Rectal smooth muscle tissue (tissue), 1 donor: ENCODE results near the gene PLA2G2D.

Experiments
- H3K27ac ChIP-seq: one replicate; pipeline ENCODE4 v1.7.0; 2013; ENCODE audit warnings: low read depth, low read length, inconsistent platforms
- H3K27me3 ChIP-seq: one replicate; pipeline ENCODE4 v1.7.0; 2013; ENCODE audit warnings: low read length; ENCODE audit not compliant: control insufficient read depth, insufficient read depth
- H3K36me3 ChIP-seq: one replicate; pipeline ENCODE4 v1.7.0; 2013; ENCODE audit warnings: low read length; ENCODE audit not compliant: control insufficient read depth, insufficient read depth
- H3K4me1 ChIP-seq: one replicate; pipeline ENCODE4 v1.7.0; 2013; ENCODE audit warnings: low read length; ENCODE audit not compliant: control insufficient read depth, insufficient read depth
- H3K4me3 ChIP-seq: one replicate; pipeline ENCODE4 v1.7.0; 2013; ENCODE audit warnings: low read length
- H3K9ac ChIP-seq: one replicate; pipeline ENCODE4 v1.7.0; 2013; ENCODE audit warnings: low read length

The PLA2G2D gene

GRCh38 chr1:20086800-20087199, 32.5 kb downstream of the PLA2G2D start:
- Histone ChIP-seq H3K27ac (no peak overlapping the region), H3K4me3 (no peak overlapping the region), H3K36me3 (no peaks in the 10 kb centered on the region), H3K4me1 (no peaks in the 10 kb centered on the region), H3K9ac (no peak overlapping the region), H3K27me3 (no peaks in the 10 kb centered on the region)

- Histone ChIP-seq H3K9ac (no peak overlapping the region), H3K4me3 (no peak overlapping the region), H3K27ac (no peak overlapping the region), H3K27me3 (no peaks in the 10 kb centered on the region), H3K36me3 (no peaks in the 10 kb centered on the region), H3K4me1 (no peaks in the 10 kb centered on the region)
These were observed 36.0 kb downstream of the PLA2G2D start for GRCh38 chr1:20083178-20083944.

DNA sequence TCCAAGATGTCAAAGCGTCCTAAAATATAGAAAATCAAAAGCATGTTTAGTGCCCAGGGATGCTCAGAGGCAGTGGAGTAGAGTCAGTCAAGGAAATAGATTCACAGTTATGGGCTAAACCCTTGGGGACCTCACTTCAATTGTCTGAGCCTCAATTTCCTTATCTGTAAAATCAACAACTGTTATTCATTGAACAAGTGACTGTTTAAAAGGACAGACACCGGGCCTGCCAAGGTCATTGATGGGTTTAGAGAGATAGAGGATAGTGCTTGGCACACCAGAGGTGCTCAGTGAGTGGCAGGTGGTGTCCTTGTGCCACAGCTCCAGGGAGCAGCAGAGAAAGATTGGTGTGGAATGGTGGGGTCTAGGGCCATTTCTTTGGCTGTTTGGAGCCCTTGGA, 36.6 kb downstream of the PLA2G2D start:
- H3K4me3 ChIP-seq = no peak overlapping the region
- no peaks in the 10 kb centered on the region for H3K4me1 ChIP-seq
- no peaks in the 10 kb centered on the region for H3K36me3 ChIP-seq
- H3K27ac ChIP-seq = no peak overlapping the region
- no peaks in the 10 kb centered on the region for H3K27me3 ChIP-seq
- no peak overlapping the region for H3K9ac ChIP-seq

DNA sequence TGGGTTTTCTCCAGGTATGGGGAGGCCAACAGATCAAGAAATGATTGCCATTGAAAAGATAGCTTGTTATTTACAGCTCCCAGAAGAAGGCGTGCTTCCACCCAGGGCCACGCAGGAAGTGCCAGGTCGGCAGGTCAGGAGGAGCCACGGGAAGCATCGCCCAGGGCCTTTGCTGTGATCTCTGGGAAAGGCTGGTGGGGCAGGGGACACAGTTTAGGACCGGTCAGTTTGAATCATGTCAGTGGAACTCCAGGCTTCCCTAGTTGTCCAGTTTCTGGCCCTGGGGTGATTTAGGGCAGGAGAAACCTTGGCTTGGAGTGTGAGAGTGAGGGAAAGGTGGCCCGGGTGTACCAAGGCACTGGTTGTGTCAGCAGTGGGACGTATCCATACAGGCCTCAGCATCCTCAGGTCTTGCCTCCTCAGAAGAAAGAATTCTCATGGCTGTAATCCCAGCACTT, 38.0 kb downstream of the PLA2G2D start:
- Histone ChIP-seq H3K4me1 (no peaks in the 10 kb centered on the region), H3K27me3 (no peaks in the 10 kb centered on the region), H3K9ac (no peak overlapping the region), H3K4me3 (no peak overlapping the region), H3K36me3 (no peaks in the 10 kb centered on the region), H3K27ac (no peak overlapping the region)

DNA sequence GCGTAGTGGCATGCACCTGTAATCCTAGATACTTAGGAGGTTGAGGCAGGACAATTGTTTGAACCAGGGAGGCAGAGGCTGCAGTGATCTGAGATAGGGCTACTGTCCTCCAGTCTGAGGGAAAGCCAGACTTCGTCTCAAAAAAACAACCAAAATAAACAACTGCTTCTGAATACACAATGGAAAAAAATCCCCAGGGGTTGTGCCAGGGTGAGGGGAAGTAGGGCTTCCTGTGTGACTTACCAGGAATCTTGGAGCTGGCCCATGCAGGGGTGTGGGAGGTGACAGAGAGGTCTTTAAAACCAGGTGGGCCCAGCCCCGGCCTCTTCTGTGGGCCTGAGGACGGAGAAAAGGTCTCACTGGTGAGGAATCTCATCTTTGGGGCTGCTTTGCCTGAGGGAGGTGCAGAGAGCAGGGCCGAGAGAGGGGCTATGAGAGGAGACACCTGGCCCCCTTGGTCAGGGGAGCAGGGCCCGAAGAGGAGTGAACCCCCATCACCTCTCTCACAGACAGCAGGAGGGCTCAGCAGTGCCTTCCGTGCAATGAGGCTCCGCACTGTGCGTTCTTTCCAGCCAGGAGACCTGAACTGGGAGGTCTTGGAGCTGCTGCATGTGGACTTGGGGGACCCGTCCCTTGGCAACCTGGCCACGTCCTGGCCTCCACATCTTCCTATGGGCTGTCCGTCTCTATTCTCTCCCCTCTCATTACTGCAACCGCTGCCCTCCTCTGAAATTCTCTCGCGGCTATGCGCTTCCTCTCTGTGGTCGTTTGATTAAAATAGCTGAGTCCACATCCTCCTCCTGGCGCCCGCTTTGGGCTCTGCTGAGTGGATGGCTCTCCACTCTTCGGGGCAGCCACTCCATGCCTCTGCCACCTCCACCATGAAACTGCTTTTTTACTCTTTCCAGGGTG, 38.6 kb downstream of the PLA2G2D start:
- Histone ChIP-seq H3K4me3 (no peak overlapping the region), H3K27ac (no peak overlapping the region), H3K9ac (no peak overlapping the region), H3K4me1 (no peaks in the 10 kb centered on the region), H3K36me3 (no peaks in the 10 kb centered on the region), H3K27me3 (no peaks in the 10 kb centered on the region)

GRCh38 chr1:20079661-20080305, 39.6 kb downstream of the PLA2G2D start:
- H3K36me3 ChIP-seq = no peaks in the 10 kb centered on the region
- no peaks in the 10 kb centered on the region for H3K27me3 ChIP-seq
- no peak overlapping the region for H3K4me3 ChIP-seq
- H3K4me1 ChIP-seq = no peaks in the 10 kb centered on the region
- H3K9ac ChIP-seq = no peak overlapping the region
- H3K27ac ChIP-seq = no peak overlapping the region

DNA sequence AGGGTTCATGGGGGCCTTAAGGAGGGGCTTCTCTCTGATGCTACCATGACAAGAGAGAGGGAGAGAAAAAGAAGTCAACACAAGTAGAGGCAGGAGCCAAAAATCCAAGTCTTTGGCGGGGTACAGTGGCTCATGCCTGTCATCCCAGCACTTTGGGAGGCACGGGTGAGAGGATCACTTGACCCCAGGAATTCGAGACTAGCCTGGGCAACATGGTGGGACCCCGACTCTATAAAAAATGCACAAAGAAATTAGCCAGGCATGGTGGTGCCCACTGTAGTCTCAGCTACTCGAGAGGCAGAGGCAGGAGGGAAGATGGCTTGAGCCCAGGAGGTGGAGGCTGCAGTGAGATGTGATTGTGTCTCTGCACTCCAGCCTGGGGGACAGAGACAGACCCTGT, 40.6 kb downstream of the PLA2G2D start:
- no peaks in the 10 kb centered on the region for H3K27me3 ChIP-seq
- H3K4me3 ChIP-seq = no peak overlapping the region
- H3K36me3 ChIP-seq = no peaks in the 10 kb centered on the region
- no peaks in the 10 kb centered on the region for H3K4me1 ChIP-seq
- H3K9ac ChIP-seq = no peak overlapping the region
- H3K27ac ChIP-seq = no peak overlapping the region

GRCh38 chr1:20078171-20078651, 41.1 kb downstream of the PLA2G2D start:
- H3K4me3 ChIP-seq = no peak overlapping the region
- H3K27me3 ChIP-seq = no peaks in the 10 kb centered on the region
- H3K36me3 ChIP-seq = no peaks in the 10 kb centered on the region
- no peaks in the 10 kb centered on the region for H3K4me1 ChIP-seq
- no peak overlapping the region for H3K9ac ChIP-seq
- no peak overlapping the region for H3K27ac ChIP-seq

DNA sequence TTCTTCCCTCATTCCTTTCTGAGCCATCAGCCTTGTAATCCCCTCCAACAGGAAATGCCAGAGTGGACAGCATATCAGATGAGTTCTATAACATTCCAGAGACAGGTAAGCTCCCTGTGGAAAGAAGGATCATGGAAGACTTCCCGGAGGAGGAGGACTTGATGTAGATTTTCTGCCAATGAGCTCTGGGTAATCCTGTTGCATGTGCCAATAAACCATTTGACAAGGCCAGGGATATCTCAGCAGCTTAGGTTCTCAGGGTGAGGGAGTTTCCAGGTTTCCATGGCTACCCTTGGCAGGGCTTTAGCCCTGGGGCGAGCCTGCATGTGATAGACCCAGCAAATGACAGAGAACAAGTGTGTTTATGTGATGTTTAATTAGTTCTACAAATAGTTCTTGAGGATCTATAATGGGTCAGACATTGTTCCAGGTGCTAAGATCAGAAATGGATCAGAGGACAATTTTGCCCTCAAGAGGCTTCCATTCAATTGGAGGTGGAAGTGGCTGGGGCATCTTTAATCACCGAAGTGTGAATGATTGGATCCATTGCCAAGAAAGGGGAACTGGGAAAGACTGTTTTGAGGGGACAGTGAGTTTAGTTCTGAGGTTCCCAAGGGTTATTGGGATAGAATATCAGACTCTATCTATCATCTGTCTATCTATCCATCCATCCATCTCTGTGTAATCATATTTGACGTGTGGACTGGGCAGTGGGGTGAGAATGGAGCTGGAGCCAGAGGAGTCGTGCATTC, 42.5 kb downstream of the PLA2G2D start:
- Histone ChIP-seq H3K36me3 (no peaks in the 10 kb centered on the region), H3K27ac (no peak overlapping the region), H3K4me1 (no peaks in the 10 kb centered on the region), H3K9ac (no peak overlapping the region), H3K27me3 (no peaks in the 10 kb centered on the region), H3K4me3 (no peak overlapping the region)

GRCh38 chr1:20076223-20076622, 43.1 kb downstream of the PLA2G2D start:
- Histone ChIP-seq H3K4me3 (no peak overlapping the region), H3K36me3 (no peaks in the 10 kb centered on the region), H3K27ac (no peak overlapping the region), H3K9ac (no peak overlapping the region), H3K4me1 (peaks cover 1% of the 10 kb centered on the region), H3K27me3 (no peaks in the 10 kb centered on the region)

DNA sequence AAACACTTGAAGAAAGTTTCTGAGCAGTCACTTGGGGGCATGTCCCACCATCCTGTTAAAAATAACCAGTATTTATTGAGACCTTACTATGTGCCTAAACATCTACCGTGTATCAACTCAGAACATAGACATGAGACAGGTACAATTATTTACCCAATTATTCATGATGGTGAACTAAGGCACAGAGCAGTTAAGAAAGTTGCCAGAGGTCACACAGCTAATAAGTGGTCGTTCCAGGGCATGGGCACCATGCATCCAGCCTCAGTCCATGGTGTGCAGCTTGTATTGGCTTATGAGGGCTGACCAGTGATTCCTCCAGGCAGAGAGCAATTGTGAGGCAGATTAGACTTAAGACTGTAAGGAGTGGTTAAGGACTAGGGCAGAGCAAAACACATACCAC, 44.0 kb downstream of the PLA2G2D start:
- Histone ChIP-seq H3K9ac (no peak overlapping the region), H3K36me3 (no peaks in the 10 kb centered on the region), H3K4me3 (no peak overlapping the region), H3K27ac (no peak overlapping the region), H3K4me1 (peaks cover 5% of the 10 kb centered on the region), H3K27me3 (no peaks in the 10 kb centered on the region)
